MCF 10A (cell line): ENCODE measurements around the gene SKAP2. TPM values are rescaled to one million over a fixed set of nuclear protein-coding genes. Genes with fewer than 3 reads are reported as not detected.

Experiments used
- BruUV-seq: library from RNA; stranded (reverse); fragments of 400-500 nt; replicated peaks from 2 replicates; lab custom pipeline; 2021; lab: Mats Ljungman, UMichigan
- CTCF ChIA-PET: fragments of 300-600 bp; sonication (Branson Sonifier 250); formaldehyde crosslinking; extraction: SDS; loops from one replicate; lab custom pipeline; 2021; ENCODE audit warnings: antibody characterized with exemption, inconsistent platforms; lab: Yijun Ruan, JAX
- POLR2A ChIA-PET: fragments of 300-600, 350-650 bp; sonication (Branson Sonifier 250); formaldehyde crosslinking; extraction: SDS; loops from one replicate; lab custom pipeline; 2020; ENCODE audit warnings: antibody characterized with exemption, inconsistent platforms; lab: Yijun Ruan, JAX
- DNase-seq: peaks from one replicate; pipeline ENCODE4 v3.0.0-alpha.2; 2018; ENCODE audit not compliant: unreplicated experiment
- H3K27ac Mint-ChIP-seq: one replicate; pipeline ENCODE4 v1.8.0; 2022; ENCODE audit warnings: mild to moderate bottlenecking, low read depth, mixed read lengths; ENCODE audit not compliant: unreplicated experiment
- H3K27me3 Mint-ChIP-seq: one replicate; pipeline ENCODE4 v1.8.0; 2022; ENCODE audit warnings: mixed read lengths; ENCODE audit not compliant: insufficient read depth, unreplicated experiment
- H3K36me3 Mint-ChIP-seq: one replicate; pipeline ENCODE4 v1.8.0; 2022; ENCODE audit warnings: mild to moderate bottlenecking, moderate library complexity, mixed read lengths; ENCODE audit not compliant: insufficient read depth, unreplicated experiment
- H3K4me1 Mint-ChIP-seq: one replicate; pipeline ENCODE4 v1.8.0; 2022; ENCODE audit warnings: mixed read lengths; ENCODE audit not compliant: insufficient read depth, unreplicated experiment
- H3K4me3 Mint-ChIP-seq: one replicate; pipeline ENCODE4 v1.8.0; 2022; ENCODE audit warnings: mild to moderate bottlenecking, moderate library complexity, mixed read lengths; ENCODE audit not compliant: unreplicated experiment
- H3K9me3 Mint-ChIP-seq: one replicate; pipeline ENCODE4 v1.8.0; 2022; ENCODE audit warnings: mixed read lengths; ENCODE audit not compliant: unreplicated experiment
- intact Hi-C: fragments of 100-400 bp; cut with micrococcal nuclease; formaldehyde crosslinking; loops from 2 replicates; pipeline ENCODE4 v1.14.1; 2022
- total RNA-seq: library from RNA; stranded (reverse); gene quantifications from 2 replicates; pipeline ENCODE4 v1.2.3, GENCODE V29; 2022
- TF ChIP-seq, protein P1 (sequence below): fragments of 200-600 bp; IDR thresholded peaks from one replicate; pipeline ENCODE4 v1.8.0; 2022; ENCODE audit warnings: antibody characterized with exemption, mild to moderate bottlenecking; ENCODE audit not compliant: unreplicated experiment

SKAP2 gene
- total RNA-seq, 1 experiment from 2014 or later = 27.5 TPM

DNA sequence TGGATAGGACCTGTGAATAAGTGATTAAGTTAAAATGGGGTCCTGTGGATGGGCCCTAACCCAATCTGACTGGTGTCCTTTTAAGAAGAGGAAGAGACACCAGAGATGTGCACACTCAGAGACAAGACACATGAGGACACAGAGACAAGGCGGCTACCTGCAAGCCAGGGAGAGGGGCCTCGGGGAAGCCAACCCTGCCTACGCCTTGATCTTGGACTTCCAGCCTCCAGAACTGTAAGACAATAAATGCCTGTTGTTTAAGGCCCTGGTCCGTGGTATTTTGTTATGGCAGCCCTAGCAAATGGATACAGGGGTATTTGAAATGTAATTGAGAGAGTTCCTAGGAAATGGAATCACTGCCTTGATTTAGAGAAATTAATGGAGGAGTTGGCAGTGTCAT lies 225.3 kb downstream of the SKAP2 start:
- no peak for DNase-seq
- Mint-ChIP-seq H3K4me1 (no peaks in the 10 kb centered on the region), H3K27me3 (no peaks in the 10 kb centered on the region), H3K27ac (no peak overlapping the region), H3K4me3 (no peak overlapping the region), H3K9me3 (no peaks in the 10 kb centered on the region), H3K36me3 (no peaks in the 10 kb centered on the region)
- TF ChIP-seq, protein P1, sequence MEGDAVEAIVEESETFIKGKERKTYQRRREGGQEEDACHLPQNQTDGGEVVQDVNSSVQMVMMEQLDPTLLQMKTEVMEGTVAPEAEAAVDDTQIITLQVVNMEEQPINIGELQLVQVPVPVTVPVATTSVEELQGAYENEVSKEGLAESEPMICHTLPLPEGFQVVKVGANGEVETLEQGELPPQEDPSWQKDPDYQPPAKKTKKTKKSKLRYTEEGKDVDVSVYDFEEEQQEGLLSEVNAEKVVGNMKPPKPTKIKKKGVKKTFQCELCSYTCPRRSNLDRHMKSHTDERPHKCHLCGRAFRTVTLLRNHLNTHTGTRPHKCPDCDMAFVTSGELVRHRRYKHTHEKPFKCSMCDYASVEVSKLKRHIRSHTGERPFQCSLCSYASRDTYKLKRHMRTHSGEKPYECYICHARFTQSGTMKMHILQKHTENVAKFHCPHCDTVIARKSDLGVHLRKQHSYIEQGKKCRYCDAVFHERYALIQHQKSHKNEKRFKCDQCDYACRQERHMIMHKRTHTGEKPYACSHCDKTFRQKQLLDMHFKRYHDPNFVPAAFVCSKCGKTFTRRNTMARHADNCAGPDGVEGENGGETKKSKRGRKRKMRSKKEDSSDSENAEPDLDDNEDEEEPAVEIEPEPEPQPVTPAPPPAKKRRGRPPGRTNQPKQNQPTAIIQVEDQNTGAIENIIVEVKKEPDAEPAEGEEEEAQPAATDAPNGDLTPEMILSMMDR = no peak
- ChIA-PET CTCF (interaction anchor here (0.8 kb wide), 1 partner anchor 269 kb away, joined by 3 read pairs; no protein-coding TSS in a partner anchor), POLR2A (no interaction called here)
- BruUV-seq = no TSS peak
- intact Hi-C loops = no loop called here

DNA sequence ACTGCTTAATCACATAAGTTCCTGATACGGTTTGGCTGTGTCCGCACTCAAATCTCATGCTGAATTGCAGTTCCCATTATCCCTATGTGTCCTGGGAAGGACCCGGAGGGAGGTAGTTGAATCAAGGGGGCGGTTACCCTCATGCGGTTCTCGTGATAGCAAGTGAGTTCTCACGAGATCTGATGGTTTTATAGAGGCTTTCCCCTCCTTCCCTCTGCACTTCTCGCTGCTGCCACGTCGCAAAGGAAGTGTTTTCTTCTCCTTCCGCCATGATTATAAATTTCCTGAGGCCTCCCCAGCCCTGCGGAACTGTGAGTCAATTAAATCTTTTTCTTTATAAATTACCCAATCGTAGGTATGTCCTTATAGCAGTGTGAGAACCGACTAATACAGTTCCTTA lies 226.2 kb downstream of the SKAP2 start:
- no TSS peak for BruUV-seq

DNA sequence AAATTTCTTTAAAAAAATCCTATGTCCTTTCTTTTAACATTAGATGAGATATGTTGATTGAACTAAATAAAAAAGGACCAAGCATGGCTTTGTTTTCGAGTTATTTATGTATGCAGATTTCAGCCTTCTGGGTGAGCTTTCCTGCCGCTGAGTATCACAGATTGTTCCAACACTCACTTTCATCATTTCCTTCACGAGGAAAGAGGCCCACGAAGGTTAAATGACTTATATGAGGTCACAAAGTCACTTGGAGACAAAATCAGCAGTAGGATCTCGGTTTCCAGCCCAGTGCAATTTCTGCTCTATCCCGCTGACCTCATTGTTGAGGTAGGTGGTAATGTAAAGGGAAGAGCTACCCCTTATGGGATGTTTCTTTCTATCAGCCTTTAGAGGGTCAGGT lies 226.8 kb downstream of the SKAP2 start:
- H3K9me3 Mint-ChIP-seq = no peaks in the 10 kb centered on the region
- ChIA-PET CTCF (no interaction called here), POLR2A (no interaction called here)
- H3K27ac Mint-ChIP-seq = no peak overlapping the region
- intact Hi-C loops = no loop called here
- BruUV-seq = no TSS peak
- DNase-seq = no peak
- no peaks in the 10 kb centered on the region for H3K36me3 Mint-ChIP-seq
- H3K4me1 Mint-ChIP-seq = peaks cover 6% of the 10 kb centered on the region
- no peak overlapping the region for H3K4me3 Mint-ChIP-seq
- no peaks in the 10 kb centered on the region for H3K27me3 Mint-ChIP-seq
- TF ChIP-seq, protein P1 = no peak

More for the DNA sequence above, 226.2 kb downstream of the SKAP2 start:
- H3K4me3 Mint-ChIP-seq = no peak overlapping the region
- peaks cover 6% of the 10 kb centered on the region for H3K4me1 Mint-ChIP-seq
- H3K36me3 Mint-ChIP-seq = no peaks in the 10 kb centered on the region
- H3K27me3 Mint-ChIP-seq = no peaks in the 10 kb centered on the region
- ChIA-PET CTCF (interaction anchor here (0.8 kb wide), 1 partner anchor 268 kb away, joined by 3 read pairs; no protein-coding TSS in a partner anchor), POLR2A (no interaction called here)
- no peak for DNase-seq
- intact Hi-C loops = no loop called here
- TF ChIP-seq, protein P1 = no peak
- H3K27ac Mint-ChIP-seq = no peak overlapping the region
- no peaks in the 10 kb centered on the region for H3K9me3 Mint-ChIP-seq

DNA sequence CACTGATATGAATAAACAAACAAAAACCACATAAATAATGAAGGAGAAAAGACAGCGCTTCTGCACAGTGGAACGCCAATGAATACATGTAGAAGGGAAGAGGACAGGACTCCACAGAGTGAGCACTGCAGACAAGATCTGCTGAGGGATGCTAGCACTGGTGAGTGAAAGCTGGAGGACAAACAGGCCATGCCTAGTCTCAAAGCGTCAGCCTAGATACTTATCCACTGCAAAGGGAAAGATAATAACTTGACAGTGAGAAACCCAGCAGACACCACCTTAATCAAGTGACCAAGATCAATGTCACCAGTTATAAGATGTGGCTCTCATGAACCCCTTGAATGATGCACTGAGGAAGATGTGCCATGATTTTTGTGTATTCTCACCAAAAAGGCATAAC lies 227.6 kb downstream of the SKAP2 start:
- Mint-ChIP-seq H3K27me3 (no peaks in the 10 kb centered on the region), H3K4me1 (peaks cover 6% of the 10 kb centered on the region), H3K9me3 (no peaks in the 10 kb centered on the region), H3K36me3 (peaks cover 1% of the 10 kb centered on the region), H3K27ac (no peak overlapping the region), H3K4me3 (no peak overlapping the region)
- DNase-seq = no peak
- TF ChIP-seq, protein P1 = no peak
- no TSS peak for BruUV-seq
- ChIA-PET CTCF (no interaction called here), POLR2A (interaction anchor here (0.6 kb wide), 1 partner anchor 1104 kb away, joined by 3 read pairs; no protein-coding TSS in a partner anchor)
- intact Hi-C loops = no loop called here
